Brain microvascular endothelial cell (primary cell): ENCODE measurements around the gene TJAP1.

Source experiments
- DNase-seq: peaks from one replicate; pipeline ENCODE4 v3.0.0-alpha.2; 2020
- H3K27ac ChIP-seq: fragments of 250-450 bp; sonication (Bioruptor Pico); 2 replicates; pipeline ENCODE4 v1.5.1; 2020; ENCODE audit warnings: mild to moderate bottlenecking, moderate library complexity
- H3K27me3 ChIP-seq: fragments of 250-450 bp; sonication (Bioruptor Pico); replicated peaks from 2 replicates; pipeline ENCODE4 v1.5.1; 2020; ENCODE audit warnings: mild to moderate bottlenecking
- H3K36me3 ChIP-seq: fragments of 250-450 bp; sonication (Bioruptor Pico); replicated peaks from 2 replicates; pipeline ENCODE4 v1.5.1; 2020; ENCODE audit warnings: mild to moderate bottlenecking
- H3K4me3 ChIP-seq: 2 replicates; pipeline ENCODE4 v1.5.1; 2011; ENCODE audit warnings: low read depth, mild to moderate bottlenecking, control low read depth, low read length, moderate library complexity
- in situ Hi-C: cut with HindIII; loops from 2 replicates; pipeline ENCODE4 v1.10.0; 2017; ENCODE audit warnings: low sequenced_read_pairs, low pct_ligation_motif_present
- TF ChIP-seq, protein P1 (sequence below): IDR thresholded peaks from 2 replicates; pipeline ENCODE4 v1.5.1; 2011; ENCODE audit warnings: low read depth, mild to moderate bottlenecking, moderate library complexity, low read length, control low read depth, inconsistent platforms; ENCODE audit errors: missing control alignments

TJAP1 gene

DNA sequence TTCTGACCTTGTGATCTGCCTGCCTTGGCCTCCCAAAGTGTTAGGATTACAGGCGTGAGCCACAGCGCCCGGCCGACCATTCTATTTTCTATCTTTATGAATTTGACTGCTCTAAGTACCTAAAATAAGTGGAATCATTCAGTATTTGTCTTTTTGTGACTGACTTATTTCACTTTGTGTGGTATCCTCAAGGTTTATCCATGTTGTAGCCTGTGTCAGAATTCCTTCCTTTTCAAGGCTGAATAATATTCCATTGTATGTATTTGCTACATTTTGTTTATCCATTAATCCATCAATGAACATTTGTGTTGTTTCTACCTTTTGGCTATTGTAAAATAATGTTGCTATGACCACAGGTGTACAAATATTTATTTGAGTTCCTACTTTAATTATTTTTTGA is 4.9 kb upstream of the TJAP1 start:
- TF ChIP-seq, protein P1, sequence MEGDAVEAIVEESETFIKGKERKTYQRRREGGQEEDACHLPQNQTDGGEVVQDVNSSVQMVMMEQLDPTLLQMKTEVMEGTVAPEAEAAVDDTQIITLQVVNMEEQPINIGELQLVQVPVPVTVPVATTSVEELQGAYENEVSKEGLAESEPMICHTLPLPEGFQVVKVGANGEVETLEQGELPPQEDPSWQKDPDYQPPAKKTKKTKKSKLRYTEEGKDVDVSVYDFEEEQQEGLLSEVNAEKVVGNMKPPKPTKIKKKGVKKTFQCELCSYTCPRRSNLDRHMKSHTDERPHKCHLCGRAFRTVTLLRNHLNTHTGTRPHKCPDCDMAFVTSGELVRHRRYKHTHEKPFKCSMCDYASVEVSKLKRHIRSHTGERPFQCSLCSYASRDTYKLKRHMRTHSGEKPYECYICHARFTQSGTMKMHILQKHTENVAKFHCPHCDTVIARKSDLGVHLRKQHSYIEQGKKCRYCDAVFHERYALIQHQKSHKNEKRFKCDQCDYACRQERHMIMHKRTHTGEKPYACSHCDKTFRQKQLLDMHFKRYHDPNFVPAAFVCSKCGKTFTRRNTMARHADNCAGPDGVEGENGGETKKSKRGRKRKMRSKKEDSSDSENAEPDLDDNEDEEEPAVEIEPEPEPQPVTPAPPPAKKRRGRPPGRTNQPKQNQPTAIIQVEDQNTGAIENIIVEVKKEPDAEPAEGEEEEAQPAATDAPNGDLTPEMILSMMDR, result no peak
- no peak overlapping the region for H3K4me3 ChIP-seq
- H3K27ac ChIP-seq, result no peak overlapping the region
- DNase-seq, result no peak
- in situ Hi-C loops, result no loop called here
- H3K27me3 ChIP-seq, result no peaks in the 10 kb centered on the region
- no peaks in the 10 kb centered on the region for H3K36me3 ChIP-seq

DNA sequence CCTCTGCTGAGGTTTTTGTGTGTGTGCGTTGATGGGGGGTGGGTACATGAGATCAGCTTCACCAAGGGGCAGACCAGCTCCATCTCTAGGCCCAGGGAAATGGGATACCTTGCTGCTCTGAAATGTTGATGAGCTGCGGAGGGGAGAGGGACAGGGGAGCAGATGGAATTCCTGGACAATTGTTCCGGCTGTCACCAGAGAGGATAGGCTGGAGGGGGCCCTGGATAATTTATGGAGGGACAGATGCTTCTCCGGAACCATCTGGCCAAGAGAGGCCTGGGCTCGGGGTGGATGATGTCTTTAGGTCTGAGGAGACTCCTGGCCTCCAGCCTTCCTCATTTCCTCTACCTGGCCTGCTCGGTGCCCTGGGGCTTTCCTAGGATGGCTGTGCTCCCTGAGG is 1.9 kb upstream of the TJAP1 start:
- DNase-seq, result no peak
- Histone ChIP-seq H3K36me3 (no peaks in the 10 kb centered on the region), H3K4me3 (no peak overlapping the region), H3K27ac (no peak overlapping the region), H3K27me3 (no peaks in the 10 kb centered on the region)
- TF ChIP-seq, protein P1, result no peak
- in situ Hi-C loops, result no loop called here

DNA sequence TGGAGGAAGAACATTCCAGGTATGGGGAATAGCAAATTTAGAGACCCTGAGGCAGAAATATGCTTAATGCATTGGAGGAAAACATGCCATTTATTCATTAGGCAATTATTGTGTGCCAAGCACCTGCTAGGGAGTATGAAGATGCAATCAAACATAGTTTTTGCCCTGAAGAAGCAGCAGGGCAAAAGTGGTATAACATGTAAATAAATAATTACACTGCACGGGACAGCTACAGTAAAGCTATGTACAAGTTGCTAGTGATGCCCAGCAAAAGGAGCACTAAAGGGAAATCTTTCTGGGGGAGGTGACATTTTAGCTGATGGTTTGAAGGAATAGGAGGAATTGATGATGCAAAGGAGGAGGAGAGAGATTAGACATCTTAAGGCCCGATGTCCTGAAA is 624 bp upstream of the TJAP1 start:
- in situ Hi-C loops, result no loop called here
- TF ChIP-seq, protein P1, result no peak
- Histone ChIP-seq H3K27me3 (no peaks in the 10 kb centered on the region), H3K4me3 (peak overlapping the region; percentile 71), H3K36me3 (no peaks in the 10 kb centered on the region), H3K27ac (no peak overlapping the region)
- no peak for DNase-seq

DNA sequence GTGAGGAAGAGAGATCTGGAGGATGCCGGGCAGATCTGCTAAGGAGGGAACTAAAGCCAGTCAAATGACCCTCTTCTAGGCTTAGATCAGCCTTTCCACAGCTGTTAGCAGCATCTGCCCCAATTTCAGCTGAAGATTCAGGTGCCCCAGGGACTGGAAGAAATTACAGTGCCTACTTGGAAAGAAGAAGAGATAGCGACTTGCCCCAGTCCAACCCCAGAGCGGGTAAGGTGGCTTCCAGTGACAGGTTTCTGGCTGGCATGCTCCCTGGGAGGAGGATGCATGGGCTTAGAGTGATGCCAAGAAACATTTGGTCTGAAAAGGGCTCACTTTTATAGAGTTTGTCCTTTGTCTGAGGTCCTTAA is 620 bp downstream of the TJAP1 start:
- Histone ChIP-seq H3K27me3 (no peaks in the 10 kb centered on the region), H3K4me3 (peak overlapping the region; percentile 71), H3K36me3 (no peaks in the 10 kb centered on the region), H3K27ac (peak overlapping the region; percentile 83)
- TF ChIP-seq, protein P1, result no peak
- no peak for DNase-seq
- in situ Hi-C loops, result no loop called here

DNA sequence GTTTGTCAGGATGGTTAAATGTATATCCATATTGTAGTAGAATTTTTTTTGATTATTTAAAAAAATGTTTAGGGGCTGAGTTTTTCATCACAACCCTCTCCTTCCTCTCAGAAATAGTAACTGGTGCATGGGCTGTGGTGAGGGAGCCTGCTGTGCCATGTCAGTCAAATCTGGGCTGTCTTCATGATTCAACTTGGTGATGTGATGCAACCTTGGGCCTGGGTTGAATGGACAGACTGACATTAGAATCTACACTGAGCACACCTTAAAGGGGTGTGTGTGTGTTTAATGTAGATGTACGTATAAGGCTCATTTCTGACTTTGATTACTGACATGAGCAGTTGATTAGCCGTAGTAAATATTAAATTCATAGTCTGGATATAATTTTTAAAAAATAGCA is 3.7 kb downstream of the TJAP1 start:
- TF ChIP-seq, protein P1, result no peak
- H3K27ac ChIP-seq, result no peak overlapping the region
- in situ Hi-C loops, result no loop called here
- H3K4me3 ChIP-seq, result no peak overlapping the region
- no peak for DNase-seq
- H3K36me3 ChIP-seq, result no peaks in the 10 kb centered on the region
- H3K27me3 ChIP-seq, result no peaks in the 10 kb centered on the region

DNA sequence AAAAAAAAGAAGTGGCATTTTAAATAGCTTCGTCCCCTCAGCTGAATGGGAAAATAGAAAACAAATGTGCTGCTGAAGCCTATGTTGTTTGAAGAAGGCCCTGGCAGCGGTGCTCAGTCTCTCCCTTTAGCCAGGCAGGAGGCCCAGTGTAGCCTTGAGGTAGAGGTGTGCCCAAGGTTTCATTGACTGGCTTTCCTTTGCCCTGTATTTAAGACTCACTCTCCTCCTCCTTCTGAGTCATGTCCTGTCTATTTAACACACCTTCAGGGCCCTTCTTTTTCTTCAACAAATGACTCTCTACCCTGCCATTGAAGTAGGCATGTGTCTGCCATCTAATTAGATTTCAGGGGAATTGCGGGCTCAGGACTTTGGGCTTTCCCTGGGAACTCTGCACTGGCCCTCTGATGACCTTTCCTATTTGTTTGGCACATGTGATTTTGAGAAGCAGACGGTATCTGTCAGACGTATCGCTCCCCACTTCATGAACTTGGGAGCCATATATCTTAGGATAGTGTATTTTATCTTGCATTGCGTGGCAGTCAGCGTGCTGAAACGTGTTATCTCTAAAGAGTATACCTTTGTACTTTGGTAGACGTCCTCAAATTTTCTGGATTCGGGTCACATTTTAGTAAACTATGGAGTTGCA is 4.3 kb downstream of the TJAP1 start:
- in situ Hi-C loops, result no loop called here
- Histone ChIP-seq H3K36me3 (no peaks in the 10 kb centered on the region), H3K4me3 (no peak overlapping the region), H3K27ac (no peak overlapping the region), H3K27me3 (no peaks in the 10 kb centered on the region)
- no peak for DNase-seq
- TF ChIP-seq, protein P1, result no peak
